Stomach (tissue), 9 donors: ENCODE data around the gene VAV2. TPM values are rescaled to one million over a fixed set of nuclear protein-coding genes. Genes with fewer than 3 reads are reported as not detected.
A peak's percentile ranks its signal among the peaks of the same experiment; 100 is the strongest.

Experiments used
- DNase-seq, 2 donors: peaks; one replicate each; pipeline versions ENCODE4 v3.0.0 to v3.0.0-alpha.2; 2013 to 2019
- H3K27ac ChIP-seq, 5 donors: fragments of 200-600 bp in 4 of 5; sonication (generic) in 4 of 5; one replicate each; pipeline ENCODE4 v1.5.1; 2013 to 2019; ENCODE audit warnings: mild to moderate bottlenecking in 1 of 5, moderate library complexity in 1 of 5
- H3K27me3 ChIP-seq, 3 donors: fragments of 200-600 bp; sonication (generic); one replicate each; pipeline ENCODE4 v1.5.1; 2017 to 2019; ENCODE audit warnings: mixed run types in 1 of 3
- H3K36me3 ChIP-seq, 4 donors: fragments of 200-600 bp; sonication (generic); 1 replicate in 3 of 4; 2 replicates in 1 of 4; pipeline ENCODE4 v1.5.1; 2016 to 2019
- H3K4me1 ChIP-seq, 4 donors: fragments of 200-600 bp; sonication (generic); one replicate each; pipeline ENCODE4 v1.5.1; 2016 to 2019
- H3K4me3 ChIP-seq, 4 donors: fragments of 200-600 bp; sonication (generic) in 3 of 4; one replicate each; pipeline ENCODE4 v1.5.1; 2016 to 2019; ENCODE audit warnings: mild to moderate bottlenecking in 1 of 4
- H3K9me3 ChIP-seq, 4 donors: fragments of 200-600 bp; sonication (generic); one replicate each; pipeline ENCODE4 v1.5.1; 2016 to 2019
- EP300 ChIP-seq: sonication (generic); formaldehyde crosslinking; IDR thresholded peaks from one replicate; pipeline ENCODE4 v1.6.1; 2017; ENCODE audit warnings: antibody characterized with exemption
- POLR2A ChIP-seq, 4 donors: fragments of 450-650 bp; IDR thresholded peaks; one replicate each; pipeline ENCODE4 v1.6.1; 2016; ENCODE audit warnings: antibody characterized with exemption in 4 of 4, control low read depth in 2 of 4, mild to moderate bottlenecking in 1 of 4, moderate library complexity in 1 of 4
- POLR2AphosphoS5 ChIP-seq, 3 donors: sonication (generic); formaldehyde crosslinking; IDR thresholded peaks; one replicate each; pipeline ENCODE4 v1.6.1; 2016; ENCODE audit warnings: antibody characterized with exemption in 3 of 3
- WGBS, 5 donors: extraction: QIAGEN DNeasy Blood & Tissue Kit in 3 of 5; methylation state at CpG; one replicate each; pipeline versions ENCODE4 v1.1.5 to v1.1.7; 2013 to 2018; 5-methylcytosine and 5-hydroxymethylcytosine counted together
- intact Hi-C: fragments of 100-400 bp; cut with DNase I; formaldehyde crosslinking; loops from one replicate; pipeline ENCODE4 v1.15.1; 2023; ENCODE audit warnings: low total_unique reads
- polyA plus RNA-seq, 3 donors: library from polyadenylated mRNA; stranded (reverse); fragments of 200-250 nt; gene quantifications; one replicate each; pipeline ENCODE4 v1.2.3, GENCODE V29; 2013
- total RNA-seq, 5 donors: library from RNA; depleted of rRNA; stranded (reverse); fragments of >200 nt; gene quantifications; one replicate each; pipeline versions ENCODE4 v1.1.0 to v1.2.3, GENCODE V29; 2014 to 2016
- TF ChIP-seq, protein P1 (sequence below), 7 experiments: fragments of 450-650 bp in 4 of 7; fragments of 200-600 bp in 3 of 7; sonication (generic) in 3 of 7; IDR thresholded peaks; one replicate each; pipeline ENCODE4 v1.5.1; 2016 to 2019; ENCODE audit warnings: antibody characterized with exemption in 7 of 7, control low read depth in 2 of 7, mild to moderate bottlenecking in 1 of 7
- donor health status: healthy with polysubstance abuse.
- donor health status: Bipolar disorder and iron deficiency.
- donor health status: healthy.

Gene VAV2
- total and polyA plus RNA-seq, 8 donors, result 4.1 to 14.2 (median 7.0) TPM

DNA sequence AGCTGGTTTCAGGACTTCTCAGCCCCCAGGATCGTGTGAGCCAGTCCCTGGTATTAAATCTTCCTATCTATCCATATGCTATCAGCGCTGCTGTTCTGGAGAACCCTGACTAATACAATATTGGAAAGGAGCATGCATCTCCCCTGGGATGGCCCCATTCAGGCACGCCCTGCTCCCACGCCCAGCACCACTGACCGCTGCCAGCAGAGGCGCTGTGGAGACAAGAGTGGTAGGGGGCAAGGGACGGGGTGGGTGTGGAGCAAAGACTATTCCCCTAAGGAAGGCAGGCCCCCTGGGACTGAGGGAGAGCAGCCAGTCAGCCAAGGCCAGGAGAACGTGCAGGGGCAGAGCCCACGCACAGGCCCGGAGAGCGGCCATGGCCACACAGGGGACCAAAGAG lies 116.0 kb downstream of the VAV2 start:
- Histone ChIP-seq H3K27me3 (no peaks in the 10 kb centered on the region), H3K27ac (no peak overlapping the region), H3K9me3 (no peaks in the 10 kb centered on the region), H3K36me3 (no peaks in the 10 kb centered on the region), H3K4me3 (no peak overlapping the region), H3K4me1 (peaks cover 0 to 4% (median 2%) of the 10 kb centered on the region in 4 donors)
- WGBS, 5 donors, result 88 to 96% (median 90%) methylated on average over 11 of the region's 11 CpGs
- intact Hi-C loops, result no loop called here
- no peak for TF ChIP-seq POLR2A (IDR thresholded peaks at IDR 0.05)
- TF ChIP-seq POLR2AphosphoS5 (IDR thresholded peaks at IDR 0.05), result no peak
- no peak for TF ChIP-seq EP300
- TF ChIP-seq, protein P1, sequence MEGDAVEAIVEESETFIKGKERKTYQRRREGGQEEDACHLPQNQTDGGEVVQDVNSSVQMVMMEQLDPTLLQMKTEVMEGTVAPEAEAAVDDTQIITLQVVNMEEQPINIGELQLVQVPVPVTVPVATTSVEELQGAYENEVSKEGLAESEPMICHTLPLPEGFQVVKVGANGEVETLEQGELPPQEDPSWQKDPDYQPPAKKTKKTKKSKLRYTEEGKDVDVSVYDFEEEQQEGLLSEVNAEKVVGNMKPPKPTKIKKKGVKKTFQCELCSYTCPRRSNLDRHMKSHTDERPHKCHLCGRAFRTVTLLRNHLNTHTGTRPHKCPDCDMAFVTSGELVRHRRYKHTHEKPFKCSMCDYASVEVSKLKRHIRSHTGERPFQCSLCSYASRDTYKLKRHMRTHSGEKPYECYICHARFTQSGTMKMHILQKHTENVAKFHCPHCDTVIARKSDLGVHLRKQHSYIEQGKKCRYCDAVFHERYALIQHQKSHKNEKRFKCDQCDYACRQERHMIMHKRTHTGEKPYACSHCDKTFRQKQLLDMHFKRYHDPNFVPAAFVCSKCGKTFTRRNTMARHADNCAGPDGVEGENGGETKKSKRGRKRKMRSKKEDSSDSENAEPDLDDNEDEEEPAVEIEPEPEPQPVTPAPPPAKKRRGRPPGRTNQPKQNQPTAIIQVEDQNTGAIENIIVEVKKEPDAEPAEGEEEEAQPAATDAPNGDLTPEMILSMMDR (IDR thresholded peaks at IDR 0.05), result no peak
- no peak for DNase-seq

DNA sequence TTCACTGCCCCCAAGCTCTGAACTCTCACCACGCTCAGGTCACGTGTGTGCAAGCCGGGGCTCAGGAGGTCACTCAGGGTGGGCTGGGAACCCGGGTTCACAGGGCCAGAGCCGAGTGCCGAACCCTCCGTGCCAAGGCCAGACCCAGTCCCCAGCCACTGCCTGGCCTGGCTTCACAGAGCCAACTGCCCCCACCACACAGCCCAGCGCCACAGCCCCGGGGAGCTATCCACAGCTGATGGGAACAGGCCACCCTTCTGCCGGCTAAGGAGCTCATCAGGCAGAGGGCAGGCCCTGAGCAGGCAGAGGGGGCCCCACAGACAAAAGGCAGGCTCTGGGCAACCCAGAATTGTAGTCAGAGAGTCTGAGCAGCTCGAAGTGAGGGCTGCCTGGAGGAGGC lies 117.0 kb downstream of the VAV2 start:
- Histone ChIP-seq H3K4me1 (peaks cover under 1 to 4% (median 2%) of the 10 kb centered on the region in 4 donors), H3K27ac (no peak overlapping the region), H3K27me3 (no peaks in the 10 kb centered on the region), H3K9me3 (no peaks in the 10 kb centered on the region), H3K36me3 (no peaks in the 10 kb centered on the region), H3K4me3 (no peak overlapping the region)
- intact Hi-C loops, result no loop called here
- 84 to 93% (median 92%) methylated on average over 11 of the region's 11 CpGs for WGBS, 5 donors
- no peak for DNase-seq
- TF ChIP-seq POLR2A (IDR thresholded peaks at IDR 0.05) (no peak), POLR2AphosphoS5 (IDR thresholded peaks at IDR 0.05) (no peak), EP300 (no peak)
- TF ChIP-seq, protein P1 (IDR thresholded peaks at IDR 0.05), result no peak

DNA sequence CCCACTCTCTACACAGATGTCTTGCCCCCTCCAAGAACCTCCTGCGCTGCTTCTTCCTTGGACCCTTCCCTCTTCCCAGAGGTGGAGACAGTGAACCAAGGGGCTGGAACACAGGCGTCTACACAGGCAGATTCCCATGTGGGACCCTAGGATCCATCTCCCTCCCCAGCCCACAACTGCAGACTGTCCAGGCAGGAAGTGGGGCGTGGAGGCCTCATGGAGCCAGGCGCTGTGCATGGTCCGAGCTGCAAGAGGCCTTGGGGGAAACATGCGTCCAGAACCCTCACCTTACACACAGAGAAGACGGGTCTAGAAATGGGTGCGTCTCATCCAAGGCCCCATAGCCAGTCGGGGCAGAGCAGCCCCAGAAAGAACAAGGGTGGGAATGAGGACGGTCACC lies 117.5 kb downstream of the VAV2 start:
- Histone ChIP-seq H3K4me3 (no peak overlapping the region), H3K36me3 (no peaks in the 10 kb centered on the region), H3K27ac (no peak overlapping the region), H3K27me3 (no peaks in the 10 kb centered on the region), H3K9me3 (no peaks in the 10 kb centered on the region), H3K4me1 (peaks cover 4 to 7% (median 6%) of the 10 kb centered on the region in 4 donors)
- intact Hi-C loops, result no loop called here
- TF ChIP-seq, protein P1 (IDR thresholded peaks at IDR 0.05), result no peak
- no peak for TF ChIP-seq POLR2A (IDR thresholded peaks at IDR 0.05)
- no peak for TF ChIP-seq POLR2AphosphoS5 (IDR thresholded peaks at IDR 0.05)
- TF ChIP-seq EP300, result no peak
- DNase-seq, result no peak
- WGBS, 5 donors, result 86 to 93% (median 89%) methylated on average over 10 of the region's 10 CpGs

DNA sequence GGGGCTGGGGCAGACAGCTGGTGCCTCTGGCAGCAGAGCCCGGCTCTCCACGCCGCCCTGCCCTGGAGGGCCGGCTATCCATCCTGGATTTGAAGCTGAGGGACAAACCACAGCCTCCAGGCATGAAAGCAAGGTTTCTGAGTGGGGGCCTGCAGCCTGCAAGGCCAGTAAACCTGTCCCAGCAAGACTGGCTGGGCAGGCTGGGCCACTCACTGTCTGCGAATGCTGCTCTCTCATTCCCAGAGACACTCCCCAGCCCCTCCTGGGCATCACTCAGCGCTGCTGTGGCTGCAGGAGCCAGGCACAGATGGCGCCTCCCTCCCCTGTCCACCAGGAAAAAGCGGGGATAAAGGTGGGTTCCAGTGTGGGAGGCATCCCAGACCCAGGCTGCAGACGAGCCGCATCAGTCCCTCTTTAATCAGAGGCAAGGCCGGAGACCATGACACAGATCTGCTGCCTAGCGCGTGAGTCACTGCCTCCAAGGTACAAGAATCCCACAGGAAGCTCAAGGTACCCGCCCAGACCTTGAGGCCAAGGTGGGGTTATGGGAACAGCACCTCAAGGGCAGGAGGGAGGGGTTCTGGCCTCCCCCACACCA lies 118.0 kb downstream of the VAV2 start:
- peaks cover 4 to 7% (median 6%) of the 10 kb centered on the region in 4 donors for H3K4me1 ChIP-seq

More for the DNA sequence above, 118.0 kb downstream of the VAV2 start:
- 78 to 91% (median 86%) methylated on average over 6 to 14 of the region's 14 CpGs for WGBS, 5 donors
- Histone ChIP-seq H3K36me3 (no peaks in the 10 kb centered on the region), H3K27me3 (no peaks in the 10 kb centered on the region), H3K9me3 (no peaks in the 10 kb centered on the region), H3K27ac (no peak overlapping the region), H3K4me3 (no peak overlapping the region)
- intact Hi-C loops, result no loop called here
- DNase-seq, result peak in 1 of 2 donors; percentile 48
- TF ChIP-seq POLR2AphosphoS5 (IDR thresholded peaks at IDR 0.05) (no peak), POLR2A (IDR thresholded peaks at IDR 0.05) (no peak), EP300 (no peak)
- TF ChIP-seq, protein P1 (IDR thresholded peaks at IDR 0.05), result no peak
